K562 (cell line): Measurements from ENCODE around the gene PLEKHG1. TPM values are rescaled to one million over a fixed set of nuclear protein-coding genes. Genes with fewer than 3 reads are reported as not detected.

Experiments
- ATAC-seq: fragments of 200-7000 bp; cut with Tn5 transposase; 3 replicates; pipeline ENCODE4 v1.9.1; 2020; ENCODE audit warnings: moderate library complexity
- BruUV-seq: library from RNA; stranded (reverse); fragments of 400-500 nt; replicated peaks from 2 replicates; lab custom pipeline; 2021; lab: Mats Ljungman, UMichigan
- CTCF ChIA-PET: fragments of 300-600 bp; formaldehyde crosslinking; extraction: SDS; loops from one replicate; lab custom pipeline; 2021; ENCODE audit warnings: low intra/inter-chr PET ratio; lab: Yijun Ruan, JAX
- POLR2A ChIA-PET: fragments of 300-600, 350-650 bp; sonication (Branson Sonifier 250); formaldehyde crosslinking; extraction: SDS; loops from one replicate; lab custom pipeline; 2021; ENCODE audit warnings: antibody characterized with exemption, inconsistent platforms; lab: Yijun Ruan, JAX
- DNase-seq, 4 experiments: peaks; one replicate each; pipeline versions ENCODE4 v3.0.0 to v3.0.0-alpha.2; 2011 to 2018; ENCODE audit warnings: low spot score in 3 of 4, mixed read lengths in 3 of 4; ENCODE audit errors: extremely low read depth in 1 of 4
- FAIRE-seq: peaks from 2 replicates; lab custom pipeline; 2011; peaks lifted over from hg19 to GRCh38; lab: Jason Lieb, UNC
- H2AFZ ChIP-seq: 2 replicates; pipeline ENCODE4 v1.6.0; 2011; ENCODE audit warnings: low read depth, low read length, control low read depth, inconsistent platforms
- H3K27ac ChIP-seq: fragments of 200-600 bp; 3 replicates; pipeline ENCODE4 v1.8.0; 2011; ENCODE audit warnings: low read depth, mild to moderate bottlenecking, control low read depth, inconsistent platforms, low read length, moderate library complexity, mixed read lengths; ENCODE audit errors: extremely low read depth
- H3K27me3 ChIP-seq, 2 experiments: fragments of 300-600 bp in 1 of 2; 2 replicates in 1 of 2; 3 replicates in 1 of 2; pipeline versions ENCODE4 v1.6.0 to v1.8.0; 2011; ENCODE audit warnings: inconsistent platforms in 2 of 2, low read length in 2 of 2, mild to moderate bottlenecking in 1 of 2, mixed read lengths in 1 of 2, moderate library complexity in 1 of 2; ENCODE audit not compliant: control insufficient read depth in 2 of 2, insufficient read depth in 2 of 2
- H3K36me3 ChIP-seq: fragments of 300-600 bp; 3 replicates; pipeline ENCODE4 v1.8.0; 2011; ENCODE audit warnings: mild to moderate bottlenecking, low read length, inconsistent platforms; ENCODE audit not compliant: control insufficient read depth, insufficient read depth
- H3K4me1 ChIP-seq, 2 experiments: fragments of 200-600 bp in 1 of 2; replicated peaks in 1 of 2; 2 replicates in 1 of 2; 3 replicates in 1 of 2; pipeline versions ENCODE4 v1.5.1 to v1.8.0; 2011; ENCODE audit warnings: inconsistent platforms in 2 of 2, low read length in 2 of 2, mild to moderate bottlenecking in 1 of 2, mixed read lengths in 1 of 2, moderate library complexity in 1 of 2; ENCODE audit not compliant: control insufficient read depth in 2 of 2, insufficient read depth in 2 of 2
- H3K4me2 ChIP-seq: 2 replicates; pipeline ENCODE4 v1.6.1; 2011; ENCODE audit warnings: low read length, control low read depth, inconsistent platforms, mixed read lengths; ENCODE audit not compliant: insufficient read depth
- H3K4me3 ChIP-seq: fragments of 200-600 bp; sonication (generic), shearing (Covaris generic); 2 replicates; pipeline ENCODE4 v1.5.1; 2016; ENCODE audit warnings: control low read depth, inconsistent platforms
- H3K79me2 ChIP-seq: fragments of 200-600 bp; 3 replicates; pipeline ENCODE4 v1.8.0; 2011; ENCODE audit warnings: low read length, inconsistent platforms; ENCODE audit not compliant: control insufficient read depth, insufficient read depth
- H3K9ac ChIP-seq, 2 experiments: 2 replicates each; pipeline versions ENCODE4 v1.6.0 to v1.6.1; 2011; ENCODE audit warnings: low read depth in 2 of 2, low read length in 2 of 2, control low read depth in 1 of 2, inconsistent platforms in 1 of 2, mild to moderate bottlenecking in 1 of 2, mixed read lengths in 1 of 2; ENCODE audit not compliant: insufficient read depth in 1 of 2
- H3K9me1 ChIP-seq: one replicate; pipeline ENCODE4 v1.6.0; 2011; ENCODE audit warnings: inconsistent platforms, mild to moderate bottlenecking, low read length, moderate library complexity; ENCODE audit not compliant: control insufficient read depth, insufficient read depth
- H3K9me3 ChIP-seq: replicated peaks from 2 replicates; pipeline ENCODE4 v1.5.1; 2011; ENCODE audit warnings: low read depth, low read length, inconsistent platforms; ENCODE audit not compliant: control insufficient read depth, insufficient read depth
- H4K20me1 ChIP-seq: replicated peaks from 2 replicates; pipeline ENCODE4 v1.6.1; 2011; ENCODE audit warnings: low read length, inconsistent platforms, mixed read lengths; ENCODE audit not compliant: control insufficient read depth, insufficient read depth
- CEBPG ChIP-seq, 3 experiments: fragments of 200-800 bp in 1 of 3; sonication (Bioruptor generic) in 1 of 3; sonication (generic) in 1 of 3; formaldehyde crosslinking in 1 of 3; IDR thresholded peaks in 2 of 3; conservative IDR thresholded peaks in 1 of 3; 2 replicates each; pipeline versions ENCODE4 v1.6.1 to v1.8.0; 2016 to 2022; ENCODE audit warnings: missing compliant biosample characterization in 2 of 3, missing genetic modification characterization in 2 of 3, mild to moderate bottlenecking in 1 of 3, missing genetic modification reagents in 1 of 3
- DNMT1 ChIP-seq: fragments of 450-650 bp; IDR thresholded peaks from 2 replicates; pipeline ENCODE4 v1.6.1; 2016; ENCODE audit warnings: antibody characterized with exemption, mild to moderate bottlenecking
- PTBP1 ChIP-seq: fragments of 200-400 bp; formaldehyde crosslinking; IDR thresholded peaks from 2 replicates; pipeline ENCODE4 v1.6.1; 2017; ENCODE audit warnings: low read depth, low read length
- RUNX1 ChIP-seq: sonication (generic); IDR thresholded peaks from 2 replicates; pipeline ENCODE4 v1.6.1; 2016; ENCODE audit warnings: antibody characterized with exemption, low read depth
- STAT6 ChIP-seq: sonication (generic); formaldehyde crosslinking; IDR thresholded peaks from 2 replicates; pipeline ENCODE4 v1.8.1; 2023; ENCODE audit warnings: mild to moderate bottlenecking, missing genetic modification reagents
- WHSC1 ChIP-seq: IDR thresholded peaks from one replicate; pipeline ENCODE4 v1.6.1; 2012; ENCODE audit warnings: low read length, control low read depth, inconsistent platforms
- ZBTB26 ChIP-seq: fragments of 450-650 bp; formaldehyde crosslinking; IDR thresholded peaks from 2 replicates; pipeline ENCODE4 v1.4.0; 2022; ENCODE audit warnings: missing genetic modification characterization
- WGBS: fragments of 100-300 bp; shearing (Covaris generic); methylation state at CpG from one replicate; pipeline ENCODE4 v1.1.6; 2016; ENCODE audit warnings: low coverage, mixed read lengths; ENCODE audit not compliant: insufficient coverage; ENCODE audit errors: missing lambda C conversion rate; 5-methylcytosine and 5-hydroxymethylcytosine counted together
- in situ Hi-C: fragments of 300-500 bp; cut with MboI; formaldehyde crosslinking; loops from 4 replicates; pipeline ENCODE4 v1.15.0; 2018; ENCODE audit warnings: inconsistent platforms, mixed read lengths
- intact Hi-C: fragments of 100-400 bp; cut with micrococcal nuclease; formaldehyde crosslinking; loops from 2 replicates; pipeline ENCODE4 v1.14.2; 2022
- polyA plus RNA-seq, 8 experiments: library from polyadenylated mRNA; depleted of rRNA in 4 of 8; stranded (reverse) in 5 of 8; unstranded in 3 of 8; fragments of >200 nt; fragmentation: Nextera tagmentation in 2 of 8; fragmentation: Illumina TruSeq in 1 of 8; extraction: Ambion mirVana in 2 of 8; extraction: Trizol in 1 of 8; gene quantifications; 2 replicates each; pipeline versions ENCODE4 v1.2.1 to v1.2.3, GENCODE V29; 2011 to 2014; ENCODE audit warnings: inconsistent platforms in 1 of 8, missing spikeins in 1 of 8
- total RNA-seq, 7 experiments: library from RNA; depleted of rRNA in 6 of 7; stranded (reverse); fragments of >200 nt in 6 of 7; fragmentation: Illumina TruSeq in 2 of 7; extraction: Trizol in 2 of 7; gene quantifications; 2 replicates each; pipeline versions ENCODE4 v1.2.1 to v1.2.3, GENCODE V29; 2011 to 2021; ENCODE audit warnings: low replicate concordance in 1 of 7

Gene PLEKHG1
- total and polyA plus RNA-seq, 9 of the 15 experiments (the other 6 are each of a cell fraction or from before 2014, with no cell fraction given), result 0.03 to 0.16 (median 0.03) TPM; not detected in 6

- H3K79me2 ChIP-seq, result no peaks in the 10 kb centered on the region
- intact Hi-C loops (no loop called here), in situ Hi-C loops (no loop called here)
- H3K9me1 ChIP-seq, result no peaks in the 10 kb centered on the region
- no peak overlapping the region for H2AFZ ChIP-seq
- peaks cover 25 to 36% of the 10 kb centered on the region in 2 experiments for H3K27me3 ChIP-seq
- H3K27ac ChIP-seq, result no peak overlapping the region
- BruUV-seq, result no TSS peak
- DNase-seq, result no peak
- ChIA-PET CTCF (no interaction called here), POLR2A (no interaction called here)
- no peaks in the 10 kb centered on the region for H3K36me3 ChIP-seq
- H3K9ac ChIP-seq, result no peak overlapping the region
- 1% methylated on average over 4 of the region's 4 CpGs for WGBS
- H3K4me1 ChIP-seq, result no peaks in the 10 kb centered on the region
- no peaks in the 10 kb centered on the region for H3K9me3 ChIP-seq
- FAIRE-seq, result no peak
- no peak overlapping the region for H3K4me3 ChIP-seq
- no peak overlapping the region for H3K4me2 ChIP-seq
- 0 out of 2 replicates have a peak, but pooled peaks cover 2% of the 10 kb centered on the region for H4K20me1 ChIP-seq
- TF ChIP-seq ZBTB26, result no peak
- TF ChIP-seq CEBPG (CRISPR knock-in tag; IDR thresholded peaks at IDR 0.05), result no peak
- no peak for TF ChIP-seq CEBPG (tag; conservative IDR thresholded peaks at IDR 0.05 in 1 of 2, IDR thresholded peaks at IDR 0.05 in 1 of 2)
- no peak for TF ChIP-seq WHSC1
- no peak for TF ChIP-seq DNMT1
- TF ChIP-seq STAT6, result no peak
- TF ChIP-seq PTBP1, result no peak
- no peak for TF ChIP-seq RUNX1
- ATAC-seq, result no peak
Measured at GRCh38 chr6:150634176-150634963, 34.7 kb downstream of the PLEKHG1 start.
